Measurements from ENCODE around the gene AOC2. TPM values are rescaled to one million over a fixed set of nuclear protein-coding genes. Genes with fewer than 3 reads are reported as not detected.

AOC2 gene
- total and polyA plus RNA-seq, 2 of the 13 experiments (the other 11 are each of a cell fraction or from before 2014, with no cell fraction given) = 1.2 to 3.3 TPM

GRCh38 chr17:42878924-42879595 lies 34.7 kb downstream of the AOC2 start:
- H3K9ac ChIP-seq (ENCODE audit: insufficient read depth, low read depth, low read length) = no peak overlapping the region
- H2AFZ ChIP-seq (ENCODE audit: low read length) = no peak overlapping the region
- H3K27me3 ChIP-seq (ENCODE audit: control insufficient read depth in 1 of 2, insufficient read depth in 2 of 2, low read length in 2 of 2) = no peaks in the 10 kb centered on the region
- H3K4me3 ChIP-seq (replicated peaks in 1 of 3; ENCODE audit: insufficient read depth in 1 of 3, low read depth in 2 of 3, low read length in 3 of 3) = no peak overlapping the region
- no peak overlapping the region for H3K27ac ChIP-seq (ENCODE audit: extremely low read length, insufficient read depth, low read length)
- ChIA-PET CTCF (ENCODE audit: low intra/inter-chr PET ratio, low total read pairs) (interaction anchor here (0.7 to 1.9 kb wide), 2 partner anchors 50 to 59 kb away, joined by 3 to 6 read pairs; no protein-coding TSS in a partner anchor), POLR2A (interaction anchor here (1.0 to 2.9 kb wide), 6 partner anchors 12 to 119 kb away, joined by 3 to 18 read pairs (median 4); partner anchors contain the start of gene RPL27)
- FAIRE-seq (no peak), DNase-seq (ENCODE audit: low spot score) (no peak), ATAC-seq (no peak; the same call in 2 of the 3 replicates)
- H3K79me2 ChIP-seq (ENCODE audit: insufficient read depth, low read length) = no peaks in the 10 kb centered on the region
- no peaks in the 10 kb centered on the region for H3K36me3 ChIP-seq (replicated peaks in 1 of 2; ENCODE audit: control insufficient read depth in 1 of 2, insufficient read depth in 2 of 2, low read length in 2 of 2)
- H4K20me1 ChIP-seq (ENCODE audit: insufficient read depth, low read length) = no peaks in the 10 kb centered on the region
- BruUV-seq (replicated peaks) = no TSS peak
- WGBS (ENCODE audit: low lambda C conversion rate) = 68% methylated on average over 8 of the region's 8 CpGs
- peaks cover 71% of the 10 kb centered on the region for H3K4me1 ChIP-seq (ENCODE audit: insufficient read depth, low read length)
- intact Hi-C loops (cut with micrococcal nuclease; ENCODE audit: unreplicated experiment) = loop anchor here (1.0 kb wide), 1 partner anchor 50 kb away; no protein-coding TSS in a partner anchor
- H3K9me3 ChIP-seq (ENCODE audit: low read length) = no peaks in the 10 kb centered on the region
- in situ Hi-C loops (cut with HindIII; ENCODE audit: extremely low pct_ligation_motif_present, low pct_unique_long_range_greater_than_20kb) = no loop called here
- H3K4me2 ChIP-seq (ENCODE audit: low read depth, low read length) = peak overlapping the region; percentile 72; the same call in 1 of the 2 replicates
- TF ChIP-seq, protein P1, sequence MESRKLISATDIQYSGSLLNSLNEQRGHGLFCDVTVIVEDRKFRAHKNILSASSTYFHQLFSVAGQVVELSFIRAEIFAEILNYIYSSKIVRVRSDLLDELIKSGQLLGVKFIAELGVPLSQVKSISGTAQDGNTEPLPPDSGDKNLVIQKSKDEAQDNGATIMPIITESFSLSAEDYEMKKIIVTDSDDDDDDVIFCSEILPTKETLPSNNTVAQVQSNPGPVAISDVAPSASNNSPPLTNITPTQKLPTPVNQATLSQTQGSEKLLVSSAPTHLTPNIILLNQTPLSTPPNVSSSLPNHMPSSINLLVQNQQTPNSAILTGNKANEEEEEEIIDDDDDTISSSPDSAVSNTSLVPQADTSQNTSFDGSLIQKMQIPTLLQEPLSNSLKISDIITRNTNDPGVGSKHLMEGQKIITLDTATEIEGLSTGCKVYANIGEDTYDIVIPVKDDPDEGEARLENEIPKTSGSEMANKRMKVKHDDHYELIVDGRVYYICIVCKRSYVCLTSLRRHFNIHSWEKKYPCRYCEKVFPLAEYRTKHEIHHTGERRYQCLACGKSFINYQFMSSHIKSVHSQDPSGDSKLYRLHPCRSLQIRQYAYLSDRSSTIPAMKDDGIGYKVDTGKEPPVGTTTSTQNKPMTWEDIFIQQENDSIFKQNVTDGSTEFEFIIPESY (CRISPR knock-in tag; IDR thresholded peaks at IDR 0.05) = no peak
- TF ChIP-seq IRX3 (CRISPR knock-in tag; IDR thresholded peaks at IDR 0.05; ENCODE audit: borderline replicate concordance, low read depth) (no peak), TERF1 (CRISPR knock-in tag; IDR thresholded peaks at IDR 0.05) (no peak), NFE2L1 (CRISPR knock-in tag; IDR thresholded peaks at IDR 0.05; ENCODE audit: borderline replicate concordance) (no peak), TRIM24 (CRISPR knock-in tag; IDR thresholded peaks at IDR 0.05) (no peak), ZBED4 (CRISPR knock-in tag; IDR thresholded peaks at IDR 0.05; ENCODE audit: borderline replicate concordance) (0 out of 2 replicates have a peak, but pooled peaks have one; percentile 8), MAFK (conservative IDR thresholded peaks at IDR 0.05 in 1 of 2, IDR thresholded peaks at IDR 0.05 in 1 of 2; ENCODE audit: low read length in 2 of 2) (0 out of 4 replicates have a peak, but pooled peaks have one; percentile 4 to 31), SYNCRIP (IDR thresholded peaks at IDR 0.05; ENCODE audit: insufficient read depth, low read depth, low read length) (no peak), ZNF770 (CRISPR knock-in tag; IDR thresholded peaks at IDR 0.05) (peak; percentile 96), KDM5B (CRISPR knock-in tag; IDR thresholded peaks at IDR 0.05; ENCODE audit: borderline replicate concordance) (peak; percentile 24; the same call in 1 of the 2 replicates)

Measured in HepG2 (cell line).